Measurements from ENCODE around the gene OPHN1.
A peak's percentile ranks its signal among the peaks of the same experiment; 100 is the strongest.

OPHN1 gene

GRCh38 chrX:68180579-68180978 lies 252.7 kb downstream of the OPHN1 start:
- TF ChIP-seq ZFX (IDR thresholded peaks at IDR 0.05) (no peak), CTCF (conservative IDR thresholded peaks at IDR 0.05) (no peak)
- no peak overlapping the region for H3K27ac ChIP-seq

- no peak overlapping the region for H3K27ac ChIP-seq
- TF ChIP-seq CTCF (conservative IDR thresholded peaks at IDR 0.05) (no peak), ZFX (IDR thresholded peaks at IDR 0.05) (no peak)
Observed at GRCh38 chrX:68179355-68179754, 253.9 kb downstream of the OPHN1 start.

GRCh38 chrX:68177542-68177941 lies 255.8 kb downstream of the OPHN1 start:
- no peak overlapping the region for H3K27ac ChIP-seq
- TF ChIP-seq ZFX (IDR thresholded peaks at IDR 0.05): no peak

GRCh38 chrX:68175562-68175961 lies 257.7 kb downstream of the OPHN1 start:
- no peak overlapping the region for H3K27ac ChIP-seq
- no peak for TF ChIP-seq ZFX (IDR thresholded peaks at IDR 0.05)
- no peak for TF ChIP-seq CTCF (conservative IDR thresholded peaks at IDR 0.05)

GRCh38 chrX:68163441-68163840 lies 269.9 kb downstream of the OPHN1 start:
- no peak for TF ChIP-seq CTCF (conservative IDR thresholded peaks at IDR 0.05)
- TF ChIP-seq ZFX (IDR thresholded peaks at IDR 0.05): no peak
- H3K27ac ChIP-seq: no peak overlapping the region

- H3K27ac ChIP-seq: no peak overlapping the region
- TF ChIP-seq CTCF (conservative IDR thresholded peaks at IDR 0.05) (no peak), ZFX (IDR thresholded peaks at IDR 0.05) (no peak)
Observed at GRCh38 chrX:68147848-68148247, 285.4 kb downstream of the OPHN1 start.

GRCh38 chrX:68146054-68146453 lies 287.2 kb downstream of the OPHN1 start:
- TF ChIP-seq ZFX (IDR thresholded peaks at IDR 0.05) (no peak), CTCF (conservative IDR thresholded peaks at IDR 0.05) (peak; percentile 55)
- H3K27ac ChIP-seq: no peak overlapping the region

GRCh38 chrX:68139791-68140190 lies 293.5 kb downstream of the OPHN1 start:
- no peak overlapping the region for H3K27ac ChIP-seq
- TF ChIP-seq ZFX (IDR thresholded peaks at IDR 0.05) (no peak), CTCF (conservative IDR thresholded peaks at IDR 0.05) (no peak)

Measured in C4-2B (cell line).